OCI-LY3 (cell line): ENCODE results near the gene AKAP6.

ENCODE experiments used
- H2AFZ ChIP-seq: fragments of 200-600, 300-600 bp; shearing (Covaris generic); 2 replicates; pipeline ENCODE4 v1.6.0; 2014; ENCODE audit warnings: antibody characterized with exemption, low read depth, low read length
- H3K27ac ChIP-seq: fragments of 200-600, 300-600 bp; sonication (generic); 2 replicates; pipeline ENCODE4 v1.5.1; 2014; ENCODE audit warnings: mild to moderate bottlenecking, low read length, moderate library complexity, mixed read lengths
- H3K27me3 ChIP-seq: fragments of 200-600, 300-600 bp; sonication (generic); 2 replicates; pipeline ENCODE4 v1.6.1; 2014; ENCODE audit warnings: low read depth, low read length, mixed read lengths
- H3K36me3 ChIP-seq: fragments of 200-600, 300-600 bp; sonication (generic); replicated peaks from 2 replicates; pipeline ENCODE3; 2014; ENCODE audit warnings: low read depth, low read length, mixed read lengths
- H3K4me1 ChIP-seq: fragments of 300-600, 200-600 bp; sonication (generic); 2 replicates; pipeline ENCODE4 v1.6.1; 2014; ENCODE audit warnings: low read length, mixed read lengths
- H3K4me2 ChIP-seq: fragments of 200-600, 300-600 bp; sonication (generic); 2 replicates; pipeline ENCODE4 v1.6.1; 2014; ENCODE audit warnings: low read length, mixed read lengths
- H3K4me3 ChIP-seq: fragments of 300-600, 200-600 bp; sonication (generic); 2 replicates; pipeline ENCODE4 v1.5.1; 2014; ENCODE audit warnings: antibody characterized with exemption, mild to moderate bottlenecking, low read length, moderate library complexity
- H3K79me2 ChIP-seq: fragments of 300-600, 200-600 bp; shearing (Covaris generic); 2 replicates; pipeline ENCODE4 v1.6.1; 2014; ENCODE audit warnings: mild to moderate bottlenecking, low read length, mixed read lengths
- H3K9ac ChIP-seq: fragments of 300-600, 200-600 bp; shearing (Covaris generic); 2 replicates; pipeline ENCODE4 v1.6.0; 2014; ENCODE audit warnings: mild to moderate bottlenecking, low read length, moderate library complexity
- H3K9me3 ChIP-seq: fragments of 200-600, 300-600 bp; shearing (Covaris generic); 2 replicates; pipeline ENCODE4 v1.6.1; 2014; ENCODE audit warnings: low read length, mixed read lengths; ENCODE audit not compliant: insufficient read depth
- H4K20me1 ChIP-seq: fragments of 200-600, 300-600 bp; sonication (generic); 2 replicates; pipeline ENCODE4 v1.6.1; 2016; ENCODE audit warnings: low read length, mixed read lengths; ENCODE audit not compliant: insufficient read depth
- CTCF ChIP-seq: fragments of 200-600, 300-600 bp; sonication (generic); IDR thresholded peaks from 2 replicates; pipeline ENCODE4 v1.5.1; 2014; ENCODE audit warnings: antibody characterized with exemption, low read length, low read depth
- EZH2phosphoT487 ChIP-seq: fragments of 200-600 bp; shearing (Covaris generic); IDR thresholded peaks from 2 replicates; pipeline ENCODE4 v1.6.1; 2018; ENCODE audit warnings: antibody characterized with exemption, mixed run types, low read depth

AKAP6 gene

GRCh38 chr14:32823706-32824105 lies 494.6 kb downstream of the AKAP6 start:
- Histone ChIP-seq H4K20me1 (no peaks in the 10 kb centered on the region), H3K4me3 (no peak overlapping the region), H3K36me3 (no peaks in the 10 kb centered on the region), H3K9ac (no peak overlapping the region), H3K4me2 (no peak overlapping the region), H3K27ac (no peak overlapping the region), H3K4me1 (no peaks in the 10 kb centered on the region), H3K79me2 (no peaks in the 10 kb centered on the region), H2AFZ (no peak overlapping the region), H3K27me3 (no peaks in the 10 kb centered on the region), H3K9me3 (no peaks in the 10 kb centered on the region)
- no peak for TF ChIP-seq EZH2phosphoT487
- no peak for TF ChIP-seq CTCF

DNA sequence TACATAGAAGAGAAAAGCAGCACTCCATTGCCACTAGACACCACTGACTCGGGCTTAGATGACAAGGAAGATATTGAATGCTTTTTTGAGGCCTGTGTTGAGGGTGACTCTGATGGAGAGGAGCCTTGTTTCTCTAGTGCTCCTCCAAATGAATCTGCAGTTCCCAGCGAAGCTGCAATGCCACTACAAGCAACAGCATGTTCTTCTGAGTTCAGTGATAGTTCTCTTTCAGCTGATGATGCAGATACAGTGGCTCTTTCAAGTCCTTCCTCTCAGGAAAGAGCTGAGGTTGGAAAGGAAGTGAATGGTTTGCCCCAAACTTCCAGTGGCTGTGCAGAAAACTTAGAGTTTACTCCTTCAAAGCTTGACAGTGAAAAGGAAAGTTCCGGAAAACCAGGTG lies 495.1 kb downstream of the AKAP6 start:
- Histone ChIP-seq H3K27ac (no peak overlapping the region), H3K4me3 (no peak overlapping the region), H3K4me2 (no peak overlapping the region), H3K79me2 (no peaks in the 10 kb centered on the region), H3K27me3 (no peaks in the 10 kb centered on the region), H2AFZ (no peak overlapping the region), H4K20me1 (no peaks in the 10 kb centered on the region), H3K36me3 (no peaks in the 10 kb centered on the region), H3K4me1 (no peaks in the 10 kb centered on the region), H3K9ac (no peak overlapping the region), H3K9me3 (no peaks in the 10 kb centered on the region)
- TF ChIP-seq EZH2phosphoT487 (no peak), CTCF (no peak)

DNA sequence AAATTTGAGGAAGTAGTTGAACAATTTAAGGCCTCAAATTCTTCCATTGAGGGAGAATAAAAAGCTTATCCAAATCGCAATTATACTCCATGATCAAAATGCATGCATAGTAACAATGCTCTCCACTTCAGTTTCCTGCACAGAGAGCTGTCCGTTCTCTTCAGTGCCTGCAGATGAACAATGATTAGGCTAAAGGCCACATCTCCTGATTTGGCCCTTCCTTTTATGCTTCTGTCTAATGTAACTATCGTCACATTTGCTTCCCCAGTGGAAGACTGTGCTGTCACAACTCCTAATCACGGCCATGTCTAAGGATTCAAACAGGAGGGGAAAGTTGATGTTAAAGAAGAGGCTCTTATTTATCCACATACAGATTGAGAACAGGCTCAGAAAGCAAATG lies 496.0 kb downstream of the AKAP6 start:
- H3K36me3 ChIP-seq = no peaks in the 10 kb centered on the region
- no peaks in the 10 kb centered on the region for H3K79me2 ChIP-seq
- no peak for TF ChIP-seq CTCF
- no peak for TF ChIP-seq EZH2phosphoT487
- no peak overlapping the region for H3K4me2 ChIP-seq
- no peaks in the 10 kb centered on the region for H3K27me3 ChIP-seq
- H4K20me1 ChIP-seq = no peaks in the 10 kb centered on the region
- no peak overlapping the region for H3K27ac ChIP-seq
- no peak overlapping the region for H3K4me3 ChIP-seq
- H3K9me3 ChIP-seq = no peaks in the 10 kb centered on the region
- H3K4me1 ChIP-seq = no peaks in the 10 kb centered on the region
- H3K9ac ChIP-seq = no peak overlapping the region
- no peak overlapping the region for H2AFZ ChIP-seq

GRCh38 chr14:32826404-32827082 lies 497.4 kb downstream of the AKAP6 start:
- Histone ChIP-seq H2AFZ (no peak overlapping the region), H3K79me2 (no peaks in the 10 kb centered on the region)
- TF ChIP-seq CTCF (no peak), EZH2phosphoT487 (no peak)

More at GRCh38 chr14:32826404-32827082, 497.4 kb downstream of the AKAP6 start:
- H3K4me3 ChIP-seq = no peak overlapping the region
- H3K4me1 ChIP-seq = no peaks in the 10 kb centered on the region
- H3K4me2 ChIP-seq = no peak overlapping the region
- H4K20me1 ChIP-seq = no peaks in the 10 kb centered on the region
- no peak overlapping the region for H3K9ac ChIP-seq
- H3K9me3 ChIP-seq = no peaks in the 10 kb centered on the region
- H3K27me3 ChIP-seq = no peaks in the 10 kb centered on the region
- no peaks in the 10 kb centered on the region for H3K36me3 ChIP-seq
- no peak overlapping the region for H3K27ac ChIP-seq
